ENCODE results near the gene SLC49A4.

The SLC49A4 gene

GRCh38 chr3:122864498-122864897 is 69.6 kb downstream of the SLC49A4 start:
- H3K27me3 Mint-ChIP-seq, result no peaks in the 10 kb centered on the region
- H3K9me3 Mint-ChIP-seq (ENCODE audit: low read depth), result no peaks in the 10 kb centered on the region
- H3K27ac Mint-ChIP-seq, result no peak overlapping the region
- peaks cover 9% of the 10 kb centered on the region for H3K36me3 Mint-ChIP-seq
- no peak overlapping the region for H3K4me3 Mint-ChIP-seq
- H3K4me1 Mint-ChIP-seq (ENCODE audit: low read depth), result no peaks in the 10 kb centered on the region

- no peaks in the 10 kb centered on the region for H3K4me1 Mint-ChIP-seq (ENCODE audit: low read depth)
- no peaks in the 10 kb centered on the region for H3K9me3 Mint-ChIP-seq (ENCODE audit: low read depth)
- peaks cover 11% of the 10 kb centered on the region for H3K36me3 Mint-ChIP-seq
- H3K4me3 Mint-ChIP-seq, result no peak overlapping the region
- H3K27ac Mint-ChIP-seq, result no peak overlapping the region
- H3K27me3 Mint-ChIP-seq, result no peaks in the 10 kb centered on the region
Observed at GRCh38 chr3:122868322-122868721, 73.5 kb downstream of the SLC49A4 start.

- Mint-ChIP-seq H3K27ac (no peak overlapping the region), H3K4me3 (no peak overlapping the region), H3K36me3 (peaks cover 24% of the 10 kb centered on the region), H3K4me1 (ENCODE audit: low read depth) (peaks cover 12% of the 10 kb centered on the region), H3K9me3 (ENCODE audit: low read depth) (peaks cover 3% of the 10 kb centered on the region), H3K27me3 (no peaks in the 10 kb centered on the region)
Observed at GRCh38 chr3:122873741-122874515, 79.1 kb downstream of the SLC49A4 start.

- peaks cover 12% of the 10 kb centered on the region for H3K4me1 Mint-ChIP-seq (ENCODE audit: low read depth)
- peaks cover 33% of the 10 kb centered on the region for H3K36me3 Mint-ChIP-seq
- peaks cover 3% of the 10 kb centered on the region for H3K9me3 Mint-ChIP-seq (ENCODE audit: low read depth)
- H3K4me3 Mint-ChIP-seq, result no peak overlapping the region
- no peak overlapping the region for H3K27ac Mint-ChIP-seq
- no peaks in the 10 kb centered on the region for H3K27me3 Mint-ChIP-seq
Observed at GRCh38 chr3:122875547-122876127, 80.8 kb downstream of the SLC49A4 start.

GRCh38 chr3:122880173-122880572 is 85.3 kb downstream of the SLC49A4 start:
- H3K27me3 Mint-ChIP-seq, result no peaks in the 10 kb centered on the region
- H3K4me1 Mint-ChIP-seq (ENCODE audit: low read depth), result peaks cover 9% of the 10 kb centered on the region
- peaks cover 24% of the 10 kb centered on the region for H3K36me3 Mint-ChIP-seq
- H3K4me3 Mint-ChIP-seq, result no peak overlapping the region
- H3K9me3 Mint-ChIP-seq (ENCODE audit: low read depth), result no peaks in the 10 kb centered on the region
- no peak overlapping the region for H3K27ac Mint-ChIP-seq

GRCh38 chr3:122880624-122881023 is 85.8 kb downstream of the SLC49A4 start:
- H3K36me3 Mint-ChIP-seq, result peaks cover 23% of the 10 kb centered on the region
- no peaks in the 10 kb centered on the region for H3K9me3 Mint-ChIP-seq (ENCODE audit: low read depth)
- H3K27me3 Mint-ChIP-seq, result no peaks in the 10 kb centered on the region
- H3K4me3 Mint-ChIP-seq, result no peak overlapping the region
- H3K4me1 Mint-ChIP-seq (ENCODE audit: low read depth), result peaks cover 6% of the 10 kb centered on the region
- H3K27ac Mint-ChIP-seq, result no peak overlapping the region

GRCh38 chr3:122882361-122882947 is 87.6 kb downstream of the SLC49A4 start:
- no peaks in the 10 kb centered on the region for H3K4me1 Mint-ChIP-seq (ENCODE audit: low read depth)
- H3K4me3 Mint-ChIP-seq, result no peak overlapping the region
- no peaks in the 10 kb centered on the region for H3K27me3 Mint-ChIP-seq
- no peak overlapping the region for H3K27ac Mint-ChIP-seq
- H3K36me3 Mint-ChIP-seq, result peaks cover 17% of the 10 kb centered on the region
- H3K9me3 Mint-ChIP-seq (ENCODE audit: low read depth), result no peaks in the 10 kb centered on the region

- no peaks in the 10 kb centered on the region for H3K27me3 Mint-ChIP-seq
- no peak overlapping the region for H3K4me3 Mint-ChIP-seq
- no peaks in the 10 kb centered on the region for H3K9me3 Mint-ChIP-seq (ENCODE audit: low read depth)
- no peak overlapping the region for H3K27ac Mint-ChIP-seq
- peaks cover 5% of the 10 kb centered on the region for H3K36me3 Mint-ChIP-seq
- peaks cover 10% of the 10 kb centered on the region for H3K4me1 Mint-ChIP-seq (ENCODE audit: low read depth)
Observed at GRCh38 chr3:122886251-122886650, 91.4 kb downstream of the SLC49A4 start.

- Mint-ChIP-seq H3K4me3 (no peak overlapping the region), H3K4me1 (ENCODE audit: low read depth) (peaks cover 10% of the 10 kb centered on the region), H3K27me3 (no peaks in the 10 kb centered on the region), H3K27ac (no peak overlapping the region), H3K9me3 (ENCODE audit: low read depth) (no peaks in the 10 kb centered on the region), H3K36me3 (no peaks in the 10 kb centered on the region)
Observed at GRCh38 chr3:122886946-122887345, 92.1 kb downstream of the SLC49A4 start.

- H3K27ac Mint-ChIP-seq, result no peak overlapping the region
- H3K9me3 Mint-ChIP-seq (ENCODE audit: low read depth), result no peaks in the 10 kb centered on the region
- H3K4me3 Mint-ChIP-seq, result no peak overlapping the region
- H3K27me3 Mint-ChIP-seq, result no peaks in the 10 kb centered on the region
- H3K4me1 Mint-ChIP-seq (ENCODE audit: low read depth), result peaks cover 18% of the 10 kb centered on the region
- no peaks in the 10 kb centered on the region for H3K36me3 Mint-ChIP-seq
Observed at GRCh38 chr3:122890077-122890719, 95.3 kb downstream of the SLC49A4 start.

- Mint-ChIP-seq H3K27me3 (no peaks in the 10 kb centered on the region), H3K27ac (no peak overlapping the region), H3K4me3 (no peak overlapping the region), H3K9me3 (ENCODE audit: low read depth) (no peaks in the 10 kb centered on the region), H3K4me1 (ENCODE audit: low read depth) (peaks cover 18% of the 10 kb centered on the region), H3K36me3 (no peaks in the 10 kb centered on the region)
Observed at GRCh38 chr3:122890720-122891220, 95.9 kb downstream of the SLC49A4 start.

- no peaks in the 10 kb centered on the region for H3K9me3 Mint-ChIP-seq (ENCODE audit: low read depth)
- no peaks in the 10 kb centered on the region for H3K36me3 Mint-ChIP-seq
- peaks cover 18% of the 10 kb centered on the region for H3K4me1 Mint-ChIP-seq (ENCODE audit: low read depth)
- H3K4me3 Mint-ChIP-seq, result no peak overlapping the region
- no peak overlapping the region for H3K27ac Mint-ChIP-seq
- H3K27me3 Mint-ChIP-seq, result no peaks in the 10 kb centered on the region
Observed at GRCh38 chr3:122892118-122892960, 97.5 kb downstream of the SLC49A4 start.

- H3K27me3 Mint-ChIP-seq, result no peaks in the 10 kb centered on the region
- no peak overlapping the region for H3K4me3 Mint-ChIP-seq
- peaks cover 18% of the 10 kb centered on the region for H3K4me1 Mint-ChIP-seq (ENCODE audit: low read depth)
- H3K9me3 Mint-ChIP-seq (ENCODE audit: low read depth), result no peaks in the 10 kb centered on the region
- no peak overlapping the region for H3K27ac Mint-ChIP-seq
- no peaks in the 10 kb centered on the region for H3K36me3 Mint-ChIP-seq
Observed at GRCh38 chr3:122893282-122893681, 98.4 kb downstream of the SLC49A4 start.

Data from activated naive CD8-positive, alpha-beta T cell (primary cell).